Stimulated activated CD8-positive, alpha-beta memory T cell treated with anti-CD3 and anti-CD28 coated beads, Interleukin-7, amount 100 ng/mL, for 4 hours (primary cell): Measurements from ENCODE around the gene SCRN1.

Experiments used
- DNase-seq, 2 donors: peaks; one replicate each; pipeline ENCODE4 v3.0.0-alpha.2; 2020; ENCODE audit warnings: low read depth in 2 of 2

The SCRN1 gene

GRCh38 chr7:30005464-30005863 is 15.9 kb upstream of the SCRN1 start:
- no peak for DNase-seq

- DNase-seq: no peak
Observed at GRCh38 chr7:30003098-30003497, 13.5 kb upstream of the SCRN1 start.

DNA sequence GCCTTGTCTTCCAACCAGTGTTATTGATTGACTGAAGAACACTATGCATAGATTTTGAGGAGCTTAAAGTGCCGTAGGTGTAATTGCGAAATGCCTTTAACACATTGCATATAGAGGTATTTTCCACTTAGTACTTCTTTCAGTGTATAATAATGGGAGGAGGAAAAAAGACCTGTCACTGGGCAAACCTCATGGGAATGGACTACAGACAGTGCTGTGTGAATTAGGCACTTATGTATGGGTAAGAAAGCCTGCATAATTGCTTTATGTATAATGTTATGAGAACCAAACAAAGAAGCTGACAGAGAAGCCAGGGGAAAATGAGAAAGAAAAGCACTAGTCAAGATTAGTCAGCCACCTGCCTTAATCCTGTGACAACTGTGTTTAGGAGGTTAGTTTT is 12.4 kb upstream of the SCRN1 start:
- DNase-seq: no peak

GRCh38 chr7:29998489-29998888 is 8.9 kb upstream of the SCRN1 start:
- no peak for DNase-seq

GRCh38 chr7:29996321-29996720 is 6.7 kb upstream of the SCRN1 start:
- no peak for DNase-seq

DNA sequence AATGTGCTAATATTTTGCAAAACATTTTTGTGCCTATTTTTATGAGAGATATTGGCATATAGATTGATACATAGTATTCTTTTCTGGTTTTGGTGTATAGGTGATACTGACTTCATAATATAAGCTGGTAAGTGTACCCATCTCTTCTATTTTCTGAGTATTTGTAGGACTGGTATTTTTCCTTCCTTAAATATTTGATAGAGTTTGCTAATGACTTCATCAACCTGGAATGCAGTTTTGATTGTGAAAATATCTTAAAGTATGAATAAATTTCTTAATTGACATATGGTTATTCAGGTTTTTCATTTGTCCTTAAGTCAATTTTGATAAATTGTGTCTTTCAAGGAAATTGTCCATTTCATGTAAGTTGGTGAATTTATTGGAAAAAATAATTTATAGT is 6.1 kb upstream of the SCRN1 start:
- no peak for DNase-seq

DNA sequence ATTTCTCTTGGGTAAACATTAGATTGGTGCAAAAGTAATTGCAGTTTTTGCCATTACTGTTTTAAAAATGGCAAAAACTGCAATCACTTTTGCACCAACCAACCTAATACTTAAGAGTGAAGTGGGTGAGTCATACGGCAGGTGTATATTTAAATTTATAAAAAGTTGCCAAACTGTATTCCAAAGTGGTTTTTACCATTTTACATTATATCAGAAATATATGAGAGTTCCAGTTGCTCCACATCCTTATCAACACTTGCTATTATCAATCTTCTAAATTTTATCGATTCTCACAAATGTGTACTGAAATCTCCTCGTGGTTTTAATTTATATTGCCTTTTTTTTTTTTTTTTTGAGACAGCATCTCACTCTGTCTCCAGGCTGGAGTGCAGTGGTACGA is 3.5 kb upstream of the SCRN1 start:
- no peak for DNase-seq

DNA sequence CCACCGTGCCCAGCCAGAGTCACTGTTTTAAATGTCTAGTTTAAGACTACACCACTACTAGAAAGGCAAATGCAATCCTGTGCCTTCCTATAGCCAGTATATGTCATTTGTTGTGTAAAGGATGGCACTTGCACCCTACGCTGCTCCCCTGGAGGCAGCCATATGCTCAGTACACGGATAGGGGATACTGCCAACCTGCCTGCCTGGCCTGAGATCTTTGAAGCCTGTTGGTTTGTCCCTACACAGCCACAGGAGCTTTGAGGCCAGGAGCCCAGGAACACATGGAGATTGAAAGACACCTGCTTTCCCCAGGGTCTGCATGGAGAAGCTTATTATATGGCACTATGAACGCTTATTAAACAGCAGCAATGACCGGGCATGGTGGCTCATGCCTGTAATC is 2.3 kb upstream of the SCRN1 start:
- no peak for DNase-seq

GRCh38 chr7:29990931-29991330 is 1.3 kb upstream of the SCRN1 start:
- no peak for DNase-seq

DNA sequence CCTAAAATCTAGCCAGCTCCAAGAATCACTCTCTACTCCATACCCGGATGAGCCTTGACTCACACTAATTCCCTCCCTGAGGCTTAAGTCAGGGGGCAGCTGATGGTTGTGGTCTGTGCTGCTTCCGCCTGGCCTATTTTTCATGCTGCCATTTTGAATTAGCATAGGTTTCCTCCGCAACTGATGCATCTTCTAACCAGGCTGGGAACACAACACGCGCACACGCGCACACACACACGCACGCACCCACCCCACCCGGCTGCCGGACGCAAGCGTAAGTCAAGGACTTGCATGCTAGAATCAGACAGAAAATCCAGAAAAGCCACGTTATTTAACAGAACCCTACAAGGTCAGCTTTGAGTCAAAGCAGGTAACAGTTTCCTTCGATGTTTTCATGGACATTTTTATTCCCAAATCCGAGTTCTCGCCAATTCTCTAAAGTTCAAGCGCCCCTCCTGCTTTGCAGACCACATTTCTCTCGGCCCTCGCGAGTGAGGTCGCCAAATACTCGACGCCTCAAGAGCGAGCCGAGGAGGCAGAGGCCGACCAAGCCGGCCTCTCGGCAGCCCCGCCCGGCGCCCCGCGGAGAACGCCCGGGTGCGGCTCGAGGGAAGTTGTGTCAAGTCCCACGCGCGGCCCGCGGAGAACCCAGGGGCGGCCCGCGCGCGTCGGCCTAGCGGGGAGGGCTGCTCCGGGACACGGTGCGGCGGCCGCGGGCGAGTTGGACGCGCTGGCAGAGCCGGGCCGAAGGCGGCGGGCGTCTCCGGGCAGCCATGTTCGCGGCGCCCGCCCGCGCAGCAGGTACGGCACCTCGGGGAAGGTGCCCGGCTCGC is 961 bp downstream of the SCRN1 start:
- peak in 1 of 2 donors; percentile 28 for DNase-seq

- DNase-seq: no peak
Observed at GRCh38 chr7:29987811-29988317, 1.7 kb downstream of the SCRN1 start.

- no peak for DNase-seq
Observed at GRCh38 chr7:29987083-29987482, 2.5 kb downstream of the SCRN1 start.

DNA sequence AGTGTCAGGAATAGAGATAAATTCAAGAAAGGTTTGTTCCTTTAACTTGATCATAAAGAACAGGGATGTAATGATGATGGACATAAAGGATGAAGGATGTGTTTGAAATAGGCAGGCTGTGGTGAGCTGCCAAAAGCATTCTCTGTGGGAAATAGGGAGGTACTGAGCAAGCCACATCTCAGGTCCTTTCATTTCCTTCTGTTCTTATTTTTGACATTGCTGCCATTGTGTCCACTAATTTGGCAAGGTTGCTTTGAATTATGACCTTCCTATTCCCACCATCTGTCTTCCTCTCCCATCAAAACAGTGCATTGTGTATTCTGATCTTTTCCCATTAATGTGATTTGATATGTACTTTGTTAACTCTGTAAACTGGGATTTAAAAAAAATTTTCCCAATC is 9.4 kb downstream of the SCRN1 start:
- no peak for DNase-seq

DNA sequence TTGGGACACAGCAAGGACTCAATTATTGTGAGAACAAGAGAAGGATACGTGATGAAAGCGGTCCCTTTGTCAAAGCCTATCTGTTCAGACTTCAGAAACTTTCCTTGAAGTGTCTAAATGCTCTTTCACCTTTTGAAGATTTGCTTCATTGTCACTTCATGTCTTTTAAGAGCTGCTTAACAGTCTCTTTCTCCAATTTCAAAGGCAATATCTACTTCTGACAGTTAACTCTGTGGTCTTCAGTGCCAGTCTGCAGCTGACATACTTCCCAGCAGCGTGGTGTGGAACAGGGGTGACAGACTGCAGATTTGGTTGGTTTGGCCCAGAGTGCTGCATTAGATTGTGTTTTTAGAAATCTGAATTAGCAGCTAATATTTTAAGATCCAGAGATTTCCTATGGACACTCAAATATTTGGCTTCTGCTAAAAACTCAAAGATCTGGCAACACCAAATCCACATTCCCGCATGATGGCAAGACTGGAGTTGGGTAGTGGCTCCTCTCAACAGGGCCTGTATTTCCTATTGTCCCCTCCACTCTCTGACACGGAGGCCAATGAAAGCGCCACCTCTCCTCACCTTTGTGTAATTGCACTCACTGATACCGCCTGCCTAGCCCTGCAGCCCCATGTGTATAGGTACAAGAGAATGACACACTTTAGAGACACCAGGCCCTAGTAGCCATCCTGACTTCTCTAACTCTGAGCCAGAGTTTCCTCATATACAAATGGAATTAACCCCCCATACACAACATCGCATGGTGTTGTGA is 11.5 kb downstream of the SCRN1 start:
- DNase-seq: no peak

GRCh38 chr7:29976673-29977415 is 12.8 kb downstream of the SCRN1 start:
- no peak for DNase-seq

GRCh38 chr7:29976266-29976665 is 13.3 kb downstream of the SCRN1 start:
- no peak for DNase-seq

GRCh38 chr7:29975561-29975960 is 14.0 kb downstream of the SCRN1 start:
- DNase-seq: no peak

DNA sequence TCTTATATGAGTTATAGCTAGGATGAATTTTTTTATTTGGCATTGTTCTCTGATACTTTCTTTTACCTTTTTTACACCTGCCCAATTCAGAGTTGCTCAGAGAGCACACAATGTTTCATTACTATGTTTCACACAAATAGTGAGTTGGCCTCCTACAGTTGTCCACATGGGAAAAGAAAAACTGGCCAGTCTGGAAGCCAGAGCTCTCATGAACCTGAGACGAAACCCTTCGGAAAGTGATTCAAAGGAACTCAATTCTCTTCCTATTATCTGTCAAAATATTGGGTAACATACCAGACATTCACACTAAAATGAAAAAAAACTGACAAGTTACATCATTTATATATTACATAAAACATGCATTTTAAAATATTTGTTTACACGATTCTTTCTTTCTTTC is 15.3 kb downstream of the SCRN1 start:
- no peak for DNase-seq

GRCh38 chr7:29972315-29972669 is 17.3 kb downstream of the SCRN1 start:
- DNase-seq: no peak

DNA sequence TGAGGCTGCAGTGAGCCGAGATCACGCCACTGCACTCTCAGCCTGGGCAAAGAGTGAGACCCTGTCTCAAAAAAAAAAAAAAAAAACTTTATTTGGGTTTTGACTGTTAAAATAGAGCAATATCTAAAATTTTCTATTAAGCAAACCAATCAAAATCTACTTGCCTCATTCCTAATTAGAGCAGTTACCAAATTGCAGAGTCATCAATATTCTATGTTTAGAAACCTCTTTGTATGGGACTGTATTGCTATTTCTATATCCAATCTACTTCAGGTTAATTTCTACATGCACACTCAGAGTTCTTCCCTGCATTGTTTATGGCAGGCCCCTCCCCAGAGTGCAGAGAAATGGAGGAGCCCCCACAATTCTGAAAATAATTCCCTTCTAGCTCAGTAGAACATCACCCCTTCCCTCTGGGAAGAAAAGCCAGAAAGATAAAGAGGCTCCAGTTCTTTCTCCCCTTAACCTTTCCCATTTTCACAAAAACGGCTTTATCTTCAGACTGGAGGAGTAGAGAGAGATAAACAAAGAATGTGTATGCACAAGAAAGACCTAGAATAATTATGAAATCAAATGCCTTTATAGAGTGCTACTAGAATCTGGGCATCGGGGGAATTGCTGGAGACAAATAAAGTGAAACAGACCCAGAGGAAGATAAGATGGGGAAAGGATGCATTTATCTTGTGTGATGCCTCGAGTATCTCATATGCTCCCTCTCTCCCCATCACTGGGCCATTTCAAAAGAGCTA is 17.9 kb downstream of the SCRN1 start:
- no peak for DNase-seq

- DNase-seq: no peak
Observed at GRCh38 chr7:29970158-29970557, 19.4 kb downstream of the SCRN1 start.

DNA sequence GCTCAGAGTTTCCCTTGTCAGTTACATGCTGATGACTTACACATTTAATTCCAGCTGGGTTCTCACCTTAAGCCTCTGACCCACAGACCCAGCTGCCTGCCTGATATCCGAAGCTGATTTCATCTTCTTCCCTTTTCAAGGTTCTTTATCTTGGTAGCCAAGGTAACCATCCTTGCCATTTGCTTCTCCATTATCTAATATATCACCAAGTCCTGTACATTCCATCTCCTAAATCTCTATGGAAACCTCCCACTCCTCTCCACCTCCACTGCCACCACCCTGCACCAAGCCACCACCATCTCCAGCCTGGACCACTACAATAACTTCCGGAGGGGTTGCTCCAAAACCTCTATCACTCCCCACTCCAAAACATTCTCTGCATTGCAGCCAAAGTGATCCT is 19.9 kb downstream of the SCRN1 start:
- no peak for DNase-seq
